SK-N-SH (cell line): Measurements from ENCODE around the gene AP4E1. TPM values are rescaled to one million over a fixed set of nuclear protein-coding genes. Genes with fewer than 3 reads are reported as not detected.

Experiments
- CTCF ChIA-PET: fragments of 300-600, 350-600 bp; formaldehyde crosslinking; extraction: SDS; loops from one replicate; lab custom pipeline; 2021; lab: Yijun Ruan, JAX
- POLR2A ChIA-PET: fragments of 350-600 bp; sonication (Branson Sonifier 250); formaldehyde crosslinking; extraction: SDS; loops from one replicate; lab custom pipeline; 2020; ENCODE audit warnings: antibody characterized with exemption, inconsistent platforms; lab: Yijun Ruan, JAX
- DNase-seq: peaks from one replicate; pipeline ENCODE4 v3.0.0; 2012
- H2AFZ ChIP-seq: fragments of 200-600 bp; sonication (generic); 2 replicates; pipeline ENCODE4 v1.8.1; 2016; ENCODE audit warnings: antibody characterized with exemption, mild to moderate bottlenecking, low read depth
- H3F3A ChIP-seq: fragments of 200-600 bp; sonication (generic); replicated peaks from 2 replicates; pipeline ENCODE3; 2016; ENCODE audit warnings: antibody characterized with exemption, mild to moderate bottlenecking; ENCODE audit not compliant: insufficient read depth
- H3K27ac ChIP-seq, 2 experiments: fragments of 200-500 bp in 1 of 2; fragments of 200-600 bp in 1 of 2; sonication (Bioruptor generic) in 1 of 2; sonication (generic), shearing (Covaris generic) in 1 of 2; 2 replicates each; pipeline versions ENCODE4 v1.5.1 to v1.6.1; 2014 to 2016; ENCODE audit warnings: low read depth in 2 of 2, inconsistent platforms in 1 of 2, low read length in 1 of 2, mild to moderate bottlenecking in 1 of 2, mixed read lengths in 1 of 2
- H3K27me3 ChIP-seq: fragments of 200-600 bp; sonication (generic), shearing (Covaris generic); 2 replicates; pipeline ENCODE4 v1.6.1; 2016; ENCODE audit warnings: mixed run types; ENCODE audit not compliant: insufficient read depth
- H3K36me3 ChIP-seq, 2 experiments: fragments of 200-500 bp in 1 of 2; fragments of 200-600 bp in 1 of 2; sonication (Bioruptor generic) in 1 of 2; sonication (generic) in 1 of 2; replicated peaks in 1 of 2; 2 replicates each; pipeline versions ENCODE3 to v1.5.1; 2014 to 2016; ENCODE audit warnings: low read length in 1 of 2, mild to moderate bottlenecking in 1 of 2; ENCODE audit not compliant: insufficient read depth in 2 of 2, control insufficient read depth in 1 of 2
- H3K4me1 ChIP-seq, 2 experiments: fragments of 200-500 bp in 1 of 2; fragments of 200-600 bp in 1 of 2; sonication (Bioruptor generic) in 1 of 2; sonication (generic), shearing (Covaris generic) in 1 of 2; 2 replicates each; pipeline versions ENCODE4 v1.5.1 to v1.6.1; 2014 to 2016; ENCODE audit warnings: low read depth in 1 of 2, low read length in 1 of 2, mixed run types in 1 of 2; ENCODE audit not compliant: insufficient read depth in 2 of 2, control insufficient read depth in 1 of 2
- H3K4me2 ChIP-seq: fragments of 200-600 bp; sonication (generic), shearing (Covaris generic); 2 replicates; pipeline ENCODE4 v1.6.1; 2017; ENCODE audit warnings: mixed run types
- H3K4me3 ChIP-seq, 2 experiments: fragments of 200-500 bp in 1 of 2; fragments of 200-600 bp in 1 of 2; sonication (Bioruptor generic) in 1 of 2; sonication (generic), shearing (Covaris generic) in 1 of 2; 2 replicates each; pipeline versions ENCODE4 v1.5.1 to v1.8.1; 2014 to 2016; ENCODE audit warnings: low read depth in 2 of 2, inconsistent platforms in 1 of 2, low read length in 1 of 2, mild to moderate bottlenecking in 1 of 2, mixed read lengths in 1 of 2, moderate library complexity in 1 of 2
- H3K79me2 ChIP-seq: fragments of 200-600 bp; sonication (generic); 2 replicates; pipeline ENCODE4 v1.8.1; 2017; ENCODE audit warnings: mild to moderate bottlenecking; ENCODE audit not compliant: insufficient read depth
- H3K9ac ChIP-seq: fragments of 200-600 bp; sonication (generic); 2 replicates; pipeline ENCODE4 v1.6.1; 2017; ENCODE audit warnings: mixed run types
- H3K9me2 ChIP-seq: fragments of 200-600 bp; sonication (generic); 2 replicates; pipeline ENCODE4 v1.6.1; 2017; ENCODE audit warnings: mixed run types
- H3K9me3 ChIP-seq: fragments of 200-600 bp; sonication (generic); 2 replicates; pipeline ENCODE4 v1.6.1; 2017; ENCODE audit warnings: mixed run types, mild to moderate bottlenecking, moderate library complexity
- H4K20me1 ChIP-seq: fragments of 200-600 bp; sonication (generic); 2 replicates; pipeline ENCODE4 v1.6.1; 2017; ENCODE audit warnings: mild to moderate bottlenecking, mixed run types; ENCODE audit not compliant: insufficient read depth
- EZH2phosphoT487 ChIP-seq: fragments of 200-600 bp; sonication (generic); IDR thresholded peaks from 2 replicates; pipeline ENCODE4 v1.6.1; 2017; ENCODE audit warnings: low read depth, mixed run types, mild to moderate bottlenecking, antibody characterized with exemption, moderate library complexity, borderline replicate concordance
- GABPA ChIP-seq: IDR thresholded peaks from 2 replicates; pipeline ENCODE4 v1.4.0; 2012; ENCODE audit warnings: low read depth, mild to moderate bottlenecking
- GATA2 ChIP-seq: sonication (generic); formaldehyde crosslinking; IDR thresholded peaks from 2 replicates; pipeline ENCODE4 v1.5.0; 2020; ENCODE audit warnings: mild to moderate bottlenecking, missing genetic modification reagents
- IRF3 ChIP-seq: fragments of 150-350 bp; IDR thresholded peaks from 2 replicates; pipeline ENCODE4 v1.6.1; 2016; ENCODE audit warnings: mild to moderate bottlenecking, low read depth, low read length
- JUND ChIP-seq: IDR thresholded peaks from 2 replicates; pipeline ENCODE4 v1.4.0; 2012
- NFIC ChIP-seq: IDR thresholded peaks from 2 replicates; pipeline ENCODE4 v1.4.0; 2012; ENCODE audit warnings: borderline replicate concordance
- PBX3 ChIP-seq: IDR thresholded peaks from 2 replicates; pipeline ENCODE4; 2012
- POLR2AphosphoS5 ChIP-seq: IDR thresholded peaks from 2 replicates; pipeline ENCODE4 v1.6.1; 2012; ENCODE audit warnings: low read depth, low read length
- RFX5 ChIP-seq: IDR thresholded peaks from 2 replicates; pipeline ENCODE4 v1.6.1; 2012; ENCODE audit warnings: mild to moderate bottlenecking, improper control_type of control experiment, low read length
- SIN3A ChIP-seq: IDR thresholded peaks from 2 replicates; pipeline ENCODE4 v1.6.1; 2012; ENCODE audit warnings: low read depth, mild to moderate bottlenecking, low read length, moderate library complexity, borderline replicate concordance
- TAF1 ChIP-seq: IDR thresholded peaks from 2 replicates; pipeline ENCODE4 v1.6.1; 2012; ENCODE audit warnings: low read depth, mild to moderate bottlenecking, low read length, moderate library complexity, borderline replicate concordance
- TEAD4 ChIP-seq: IDR thresholded peaks from 2 replicates; pipeline ENCODE4 v1.4.0; 2012; ENCODE audit warnings: mild to moderate bottlenecking, borderline replicate concordance; ENCODE audit not compliant: insufficient read depth
- USF1 ChIP-seq: IDR thresholded peaks from 2 replicates; pipeline ENCODE4 v1.4.0; 2012; ENCODE audit warnings: low read depth, borderline replicate concordance
- polyA plus RNA-seq, 3 experiments: library from polyadenylated mRNA; depleted of rRNA; stranded (reverse); fragments of >200 nt; gene quantifications; 2 replicates each; pipeline ENCODE4 v1.2.3, GENCODE V29; 2012
- TF ChIP-seq, protein P1 (sequence below): fragments of 200-600 bp; sonication (generic); IDR thresholded peaks from 2 replicates; pipeline ENCODE4 v1.6.1; 2017; ENCODE audit warnings: antibody characterized with exemption, mild to moderate bottlenecking, moderate library complexity
- TF ChIP-seq, protein P2 (sequence below): IDR thresholded peaks from 2 replicates; pipeline ENCODE4 v1.6.1; 2012; ENCODE audit warnings: mild to moderate bottlenecking, low read depth, low read length, moderate library complexity

AP4E1 gene
- polyA plus RNA-seq, 1 of the 3 experiments (the other 2 are of a cell fraction) = 1.6 TPM

DNA sequence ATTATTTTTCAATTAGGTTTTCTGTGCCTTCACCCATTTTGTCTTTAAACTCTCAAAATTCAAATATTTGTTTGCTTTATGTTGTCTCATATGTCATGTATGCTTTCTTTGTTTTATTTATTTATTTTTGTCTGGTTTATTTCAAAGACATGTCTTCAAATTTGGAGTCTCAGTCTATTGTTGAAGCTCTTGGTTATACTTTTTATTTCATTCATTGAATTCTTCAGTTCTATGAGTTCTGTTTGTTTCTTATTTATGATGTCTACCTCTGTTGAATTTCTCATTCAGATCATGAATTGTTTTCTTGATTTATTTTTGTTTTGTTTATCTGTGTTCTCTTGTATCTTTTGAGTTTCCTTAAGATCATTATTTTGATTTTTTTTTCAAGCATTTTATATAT lies 55.6 kb downstream of the AP4E1 start:
- no peak for TF ChIP-seq IRF3
- no peak for TF ChIP-seq TEAD4
- no peak for TF ChIP-seq GABPA
- no peak for TF ChIP-seq NFIC
- TF ChIP-seq SIN3A = no peak
- TF ChIP-seq TAF1 = no peak
- TF ChIP-seq PBX3 = no peak
- no peak for TF ChIP-seq GATA2 (CRISPR knock-in tag)
- TF ChIP-seq RFX5 = no peak
- TF ChIP-seq, protein P1, sequence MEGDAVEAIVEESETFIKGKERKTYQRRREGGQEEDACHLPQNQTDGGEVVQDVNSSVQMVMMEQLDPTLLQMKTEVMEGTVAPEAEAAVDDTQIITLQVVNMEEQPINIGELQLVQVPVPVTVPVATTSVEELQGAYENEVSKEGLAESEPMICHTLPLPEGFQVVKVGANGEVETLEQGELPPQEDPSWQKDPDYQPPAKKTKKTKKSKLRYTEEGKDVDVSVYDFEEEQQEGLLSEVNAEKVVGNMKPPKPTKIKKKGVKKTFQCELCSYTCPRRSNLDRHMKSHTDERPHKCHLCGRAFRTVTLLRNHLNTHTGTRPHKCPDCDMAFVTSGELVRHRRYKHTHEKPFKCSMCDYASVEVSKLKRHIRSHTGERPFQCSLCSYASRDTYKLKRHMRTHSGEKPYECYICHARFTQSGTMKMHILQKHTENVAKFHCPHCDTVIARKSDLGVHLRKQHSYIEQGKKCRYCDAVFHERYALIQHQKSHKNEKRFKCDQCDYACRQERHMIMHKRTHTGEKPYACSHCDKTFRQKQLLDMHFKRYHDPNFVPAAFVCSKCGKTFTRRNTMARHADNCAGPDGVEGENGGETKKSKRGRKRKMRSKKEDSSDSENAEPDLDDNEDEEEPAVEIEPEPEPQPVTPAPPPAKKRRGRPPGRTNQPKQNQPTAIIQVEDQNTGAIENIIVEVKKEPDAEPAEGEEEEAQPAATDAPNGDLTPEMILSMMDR = no peak
- no peak for TF ChIP-seq JUND
- no peak for TF ChIP-seq EZH2phosphoT487
- no peak for TF ChIP-seq USF1
- TF ChIP-seq, protein P2, sequence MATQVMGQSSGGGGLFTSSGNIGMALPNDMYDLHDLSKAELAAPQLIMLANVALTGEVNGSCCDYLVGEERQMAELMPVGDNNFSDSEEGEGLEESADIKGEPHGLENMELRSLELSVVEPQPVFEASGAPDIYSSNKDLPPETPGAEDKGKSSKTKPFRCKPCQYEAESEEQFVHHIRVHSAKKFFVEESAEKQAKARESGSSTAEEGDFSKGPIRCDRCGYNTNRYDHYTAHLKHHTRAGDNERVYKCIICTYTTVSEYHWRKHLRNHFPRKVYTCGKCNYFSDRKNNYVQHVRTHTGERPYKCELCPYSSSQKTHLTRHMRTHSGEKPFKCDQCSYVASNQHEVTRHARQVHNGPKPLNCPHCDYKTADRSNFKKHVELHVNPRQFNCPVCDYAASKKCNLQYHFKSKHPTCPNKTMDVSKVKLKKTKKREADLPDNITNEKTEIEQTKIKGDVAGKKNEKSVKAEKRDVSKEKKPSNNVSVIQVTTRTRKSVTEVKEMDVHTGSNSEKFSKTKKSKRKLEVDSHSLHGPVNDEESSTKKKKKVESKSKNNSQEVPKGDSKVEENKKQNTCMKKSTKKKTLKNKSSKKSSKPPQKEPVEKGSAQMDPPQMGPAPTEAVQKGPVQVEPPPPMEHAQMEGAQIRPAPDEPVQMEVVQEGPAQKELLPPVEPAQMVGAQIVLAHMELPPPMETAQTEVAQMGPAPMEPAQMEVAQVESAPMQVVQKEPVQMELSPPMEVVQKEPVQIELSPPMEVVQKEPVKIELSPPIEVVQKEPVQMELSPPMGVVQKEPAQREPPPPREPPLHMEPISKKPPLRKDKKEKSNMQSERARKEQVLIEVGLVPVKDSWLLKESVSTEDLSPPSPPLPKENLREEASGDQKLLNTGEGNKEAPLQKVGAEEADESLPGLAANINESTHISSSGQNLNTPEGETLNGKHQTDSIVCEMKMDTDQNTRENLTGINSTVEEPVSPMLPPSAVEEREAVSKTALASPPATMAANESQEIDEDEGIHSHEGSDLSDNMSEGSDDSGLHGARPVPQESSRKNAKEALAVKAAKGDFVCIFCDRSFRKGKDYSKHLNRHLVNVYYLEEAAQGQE = no peak
- TF ChIP-seq POLR2AphosphoS5 = no peak
- H3K36me3 ChIP-seq = peaks cover 19 to 64% of the 10 kb centered on the region in 2 experiments
- POLR2A ChIA-PET = no interaction called here

More for the DNA sequence above, 55.6 kb downstream of the AP4E1 start:
- no peaks in the 10 kb centered on the region for H3K79me2 ChIP-seq
- H3K9me3 ChIP-seq = peaks cover 28% of the 10 kb centered on the region
- H2AFZ ChIP-seq = no peak overlapping the region
- H3K4me3 ChIP-seq = no peak overlapping the region
- no peak overlapping the region for H3K27ac ChIP-seq
- H3F3A ChIP-seq = peaks cover 8% of the 10 kb centered on the region
- no peak overlapping the region for H3K4me2 ChIP-seq
- no peak overlapping the region for H3K9ac ChIP-seq
- CTCF ChIA-PET = no interaction called here
- no peak for DNase-seq
- H3K27me3 ChIP-seq = no peaks in the 10 kb centered on the region
- H3K4me1 ChIP-seq = no peaks in the 10 kb centered on the region
- no peaks in the 10 kb centered on the region for H3K9me2 ChIP-seq
- H4K20me1 ChIP-seq = no peaks in the 10 kb centered on the region
